ENCODE measurements around the gene C2orf72. TPM values are rescaled to one million over a fixed set of nuclear protein-coding genes. Genes with fewer than 3 reads are reported as not detected.

The C2orf72 gene
- total RNA-seq, 3 donors from 2014 or later = 0.16 to 7.2 (median 1.3) TPM

DNA sequence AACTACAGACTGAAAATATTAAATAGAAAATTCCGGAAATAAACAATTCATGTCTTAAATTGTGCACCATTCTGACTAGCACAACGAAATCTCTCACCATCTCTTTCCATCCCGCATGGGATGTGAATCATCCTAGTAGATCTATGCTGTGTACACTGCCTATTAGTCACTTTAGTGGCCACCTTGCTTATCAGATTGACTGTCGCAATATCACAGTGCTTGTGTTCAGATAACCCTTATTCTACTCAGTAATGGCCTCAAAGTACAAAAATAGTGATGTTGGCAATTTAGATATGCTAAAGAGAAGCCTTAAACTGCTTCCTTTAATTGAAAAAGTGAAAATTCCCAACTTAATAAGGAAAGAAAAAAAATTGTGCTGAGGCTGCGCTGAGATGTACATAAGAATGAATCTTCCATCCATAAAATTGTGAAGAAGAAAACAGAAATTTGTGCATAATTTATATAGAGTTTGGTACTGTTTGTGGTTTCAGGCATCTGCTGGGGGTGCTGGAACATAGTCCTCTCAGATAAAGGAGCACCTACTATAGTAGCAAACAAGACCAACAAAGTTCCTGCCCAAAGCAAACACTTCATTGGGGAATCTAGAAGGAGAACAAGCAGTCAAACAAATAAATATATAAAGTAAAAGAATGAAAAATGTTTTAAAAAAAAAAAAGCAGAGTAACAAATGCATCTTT is 31.4 kb downstream of the C2orf72 start:
- Histone ChIP-seq H3K27me3 (no peaks in the 10 kb centered on the region), H3K9me3 (no peaks in the 10 kb centered on the region), H3K4me3 (no peak overlapping the region), H3K4me1 (no peaks in the 10 kb centered on the region), H3K36me3 (peaks cover 3% of the 10 kb centered on the region), H3K27ac (no peak overlapping the region)
- no peak for DNase-seq (ENCODE audit: low spot score in 2 of 2)
- TF ChIP-seq, protein P1, sequence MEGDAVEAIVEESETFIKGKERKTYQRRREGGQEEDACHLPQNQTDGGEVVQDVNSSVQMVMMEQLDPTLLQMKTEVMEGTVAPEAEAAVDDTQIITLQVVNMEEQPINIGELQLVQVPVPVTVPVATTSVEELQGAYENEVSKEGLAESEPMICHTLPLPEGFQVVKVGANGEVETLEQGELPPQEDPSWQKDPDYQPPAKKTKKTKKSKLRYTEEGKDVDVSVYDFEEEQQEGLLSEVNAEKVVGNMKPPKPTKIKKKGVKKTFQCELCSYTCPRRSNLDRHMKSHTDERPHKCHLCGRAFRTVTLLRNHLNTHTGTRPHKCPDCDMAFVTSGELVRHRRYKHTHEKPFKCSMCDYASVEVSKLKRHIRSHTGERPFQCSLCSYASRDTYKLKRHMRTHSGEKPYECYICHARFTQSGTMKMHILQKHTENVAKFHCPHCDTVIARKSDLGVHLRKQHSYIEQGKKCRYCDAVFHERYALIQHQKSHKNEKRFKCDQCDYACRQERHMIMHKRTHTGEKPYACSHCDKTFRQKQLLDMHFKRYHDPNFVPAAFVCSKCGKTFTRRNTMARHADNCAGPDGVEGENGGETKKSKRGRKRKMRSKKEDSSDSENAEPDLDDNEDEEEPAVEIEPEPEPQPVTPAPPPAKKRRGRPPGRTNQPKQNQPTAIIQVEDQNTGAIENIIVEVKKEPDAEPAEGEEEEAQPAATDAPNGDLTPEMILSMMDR (IDR thresholded peaks at IDR 0.05) = no peak
- no peak for TF ChIP-seq POLR2AphosphoS5 (IDR thresholded peaks at IDR 0.05)
- no peak for TF ChIP-seq POLR2A (IDR thresholded peaks at IDR 0.05)
- intact Hi-C loops (cut with DNase I; ENCODE audit: low total_unique reads) = no loop called here

GRCh38 chr2:231069379-231070054 is 32.2 kb downstream of the C2orf72 start:
- Histone ChIP-seq H3K9me3 (no peaks in the 10 kb centered on the region), H3K4me1 (no peaks in the 10 kb centered on the region), H3K4me3 (no peak overlapping the region), H3K27me3 (no peaks in the 10 kb centered on the region), H3K27ac (no peak overlapping the region), H3K36me3 (peaks cover 3% of the 10 kb centered on the region)
- no peak for DNase-seq (ENCODE audit: low spot score in 2 of 2)
- intact Hi-C loops (cut with DNase I; ENCODE audit: low total_unique reads) = no loop called here
- no peak for TF ChIP-seq POLR2A (IDR thresholded peaks at IDR 0.05)
- no peak for TF ChIP-seq POLR2AphosphoS5 (IDR thresholded peaks at IDR 0.05)
- TF ChIP-seq, protein P1 (IDR thresholded peaks at IDR 0.05) = no peak

DNA sequence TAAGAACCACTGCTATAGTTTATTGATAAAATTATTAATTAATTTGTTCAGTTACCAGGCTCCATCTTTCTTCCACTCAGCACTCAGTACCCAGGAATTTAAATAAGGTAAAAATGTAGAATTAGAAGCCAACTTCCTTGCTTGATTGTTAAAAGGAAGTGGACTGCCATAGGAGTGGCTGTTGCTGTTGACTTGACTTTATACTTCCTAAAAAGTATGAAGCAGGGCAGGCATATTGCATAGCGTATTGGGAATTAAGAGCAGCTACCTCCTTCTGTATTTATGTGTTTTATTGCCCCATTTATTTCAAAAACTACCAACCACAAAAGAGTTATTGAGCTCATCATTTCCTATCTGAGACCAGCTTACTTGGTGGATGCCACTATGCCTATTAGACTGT is 47.2 kb downstream of the C2orf72 start:
- peaks cover 13% of the 10 kb centered on the region for H3K36me3 ChIP-seq
- no peaks in the 10 kb centered on the region for H3K4me1 ChIP-seq
- H3K27me3 ChIP-seq = no peaks in the 10 kb centered on the region
- no peak for DNase-seq (ENCODE audit: low spot score in 2 of 2)
- intact Hi-C loops (cut with DNase I; ENCODE audit: low total_unique reads) = no loop called here
- H3K9me3 ChIP-seq = no peaks in the 10 kb centered on the region
- no peak overlapping the region for H3K4me3 ChIP-seq
- H3K27ac ChIP-seq = no peak overlapping the region
- TF ChIP-seq POLR2AphosphoS5 (IDR thresholded peaks at IDR 0.05) = no peak
- TF ChIP-seq, protein P1 (IDR thresholded peaks at IDR 0.05) = no peak
- TF ChIP-seq POLR2A (IDR thresholded peaks at IDR 0.05) = no peak

GRCh38 chr2:231088754-231089153 is 51.4 kb downstream of the C2orf72 start:
- Histone ChIP-seq H3K27ac (no peak overlapping the region), H3K27me3 (no peaks in the 10 kb centered on the region), H3K36me3 (peaks cover 8% of the 10 kb centered on the region), H3K4me3 (no peak overlapping the region), H3K9me3 (no peaks in the 10 kb centered on the region), H3K4me1 (no peaks in the 10 kb centered on the region)
- intact Hi-C loops (cut with DNase I; ENCODE audit: low total_unique reads) = no loop called here
- TF ChIP-seq POLR2AphosphoS5 (IDR thresholded peaks at IDR 0.05) = no peak
- TF ChIP-seq POLR2A (IDR thresholded peaks at IDR 0.05) = no peak
- TF ChIP-seq, protein P1 (IDR thresholded peaks at IDR 0.05) = no peak
- DNase-seq (ENCODE audit: low spot score in 2 of 2) = no peak

DNA sequence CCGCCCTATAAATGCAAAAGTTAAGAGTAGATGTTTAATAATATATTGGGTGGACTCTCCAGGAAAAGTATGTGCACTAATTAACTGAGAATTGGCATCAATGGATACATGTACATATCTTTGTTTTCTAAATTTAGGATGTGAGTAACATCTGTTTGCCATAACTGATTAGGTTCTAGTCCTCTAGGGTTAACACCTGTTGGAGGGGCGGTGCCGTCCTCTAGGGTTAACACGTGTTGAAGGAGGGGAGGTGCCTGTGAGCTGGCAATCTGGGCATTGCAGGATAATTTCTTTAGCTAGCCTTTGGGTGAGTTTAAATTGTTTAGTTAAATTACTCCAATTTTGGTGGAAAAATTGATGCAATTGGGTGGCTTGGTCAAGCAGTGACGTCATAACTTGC is 56.6 kb downstream of the C2orf72 start:
- intact Hi-C loops (cut with DNase I; ENCODE audit: low total_unique reads) = no loop called here
- Histone ChIP-seq H3K36me3 (no peaks in the 10 kb centered on the region), H3K9me3 (peaks cover 8 to 25% of the 10 kb centered on the region in 2 donors), H3K4me3 (no peak overlapping the region), H3K27ac (no peak overlapping the region), H3K4me1 (no peaks in the 10 kb centered on the region), H3K27me3 (no peaks in the 10 kb centered on the region)
- TF ChIP-seq, protein P1 (IDR thresholded peaks at IDR 0.05) = no peak
- TF ChIP-seq POLR2A (IDR thresholded peaks at IDR 0.05) = no peak
- no peak for DNase-seq (ENCODE audit: low spot score in 2 of 2)

All from breast epithelium (tissue), 4 donors.